SH-SY5Y (cell line): ENCODE results near the gene BRD1.

ENCODE experiments used
- GATA2 ChIP-seq: IDR thresholded peaks from 2 replicates; pipeline ENCODE4 v1.6.1; 2011; ENCODE audit warnings: mild to moderate bottlenecking, low read depth, low read length
- GATA3 ChIP-seq: IDR thresholded peaks from 2 replicates; pipeline ENCODE4 v1.6.1; 2011; ENCODE audit warnings: low read depth, mild to moderate bottlenecking, low read length, moderate library complexity

DNA sequence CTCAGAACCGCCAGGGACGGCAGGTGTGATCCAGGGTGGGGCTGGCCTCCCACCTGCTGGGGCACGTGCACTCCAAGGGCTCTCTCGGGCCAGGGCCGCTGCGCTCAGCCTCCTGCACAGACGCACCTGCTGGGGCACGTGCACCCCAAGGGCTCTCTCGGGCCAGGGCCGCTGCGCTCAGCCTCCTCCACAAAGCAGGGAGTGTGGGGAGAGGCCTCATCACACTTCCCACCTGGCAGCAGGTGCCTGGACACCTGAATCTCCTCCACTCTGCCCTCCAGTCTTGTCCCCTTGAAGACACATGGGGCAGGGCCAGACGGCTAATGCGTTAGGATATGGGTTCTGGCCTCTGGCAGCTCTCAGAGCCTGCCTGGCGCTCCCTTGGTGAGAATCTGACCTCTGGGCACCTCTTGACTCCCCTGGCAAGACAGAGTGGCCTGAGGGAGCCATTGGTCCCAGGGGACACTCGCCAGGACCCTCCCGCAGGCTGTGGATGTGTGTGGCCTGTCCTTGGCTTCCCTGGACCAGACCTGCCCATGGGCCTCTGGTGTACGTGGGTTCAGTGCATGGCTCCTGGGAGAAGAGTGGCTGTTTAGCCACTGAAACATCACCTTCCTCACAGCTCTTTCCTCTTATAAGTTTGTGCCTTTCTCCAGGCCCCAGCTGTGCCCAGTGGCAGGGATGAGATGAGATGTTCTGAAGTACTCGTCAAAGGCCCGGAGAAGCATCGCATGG lies 73.5 kb downstream of the BRD1 start:
- TF ChIP-seq GATA2 (no peak), GATA3 (no peak)
